NCI-H1930 (cell line): ENCODE measurements around the gene STAT4.

Experiments used
- DNase-seq, 2 experiments: peaks; one replicate each; lab custom pipeline; 2025; lab: John Stamatoyannopoulos, UW

Gene STAT4

GRCh38 chr2:190994148-190994547 is 156.6 kb downstream of the STAT4 start:
- DNase-seq = no peak

DNA sequence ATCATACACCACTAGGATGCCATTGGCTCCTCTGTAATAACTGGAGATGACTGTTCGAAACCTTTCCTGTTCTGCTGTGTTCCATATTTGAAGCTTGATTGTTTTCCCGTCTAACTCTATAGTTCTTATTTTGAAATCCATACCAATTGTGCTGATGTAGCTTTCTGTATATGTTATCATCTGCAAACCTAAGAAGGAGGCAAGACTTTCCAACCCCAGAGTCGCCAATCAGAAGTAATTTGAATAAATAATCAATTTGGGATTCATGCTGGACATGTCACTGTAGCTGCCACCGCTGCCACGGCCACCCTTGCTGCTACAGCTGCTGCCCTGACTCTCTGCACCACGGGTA is 157.5 kb downstream of the STAT4 start:
- no peak for DNase-seq

DNA sequence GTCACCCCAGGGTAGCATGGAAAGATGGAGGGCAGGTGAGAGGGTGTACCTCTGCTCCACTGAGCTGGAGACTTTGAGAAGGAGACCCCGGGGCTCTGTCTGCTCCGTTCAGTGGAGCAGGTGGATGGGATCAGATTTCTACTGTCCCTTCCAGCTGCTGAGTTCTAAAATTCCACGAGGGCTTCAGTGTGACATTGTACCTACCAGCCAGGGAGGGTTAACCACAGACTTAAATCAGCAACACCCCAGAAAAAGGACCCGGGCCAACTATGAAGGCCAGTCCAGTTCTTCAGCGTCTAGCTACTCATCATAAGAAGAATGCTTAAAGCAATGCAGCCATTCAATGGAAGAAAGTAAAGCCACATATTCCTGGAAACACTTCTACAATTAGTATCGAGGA is 160.7 kb downstream of the STAT4 start:
- DNase-seq = no peak

DNA sequence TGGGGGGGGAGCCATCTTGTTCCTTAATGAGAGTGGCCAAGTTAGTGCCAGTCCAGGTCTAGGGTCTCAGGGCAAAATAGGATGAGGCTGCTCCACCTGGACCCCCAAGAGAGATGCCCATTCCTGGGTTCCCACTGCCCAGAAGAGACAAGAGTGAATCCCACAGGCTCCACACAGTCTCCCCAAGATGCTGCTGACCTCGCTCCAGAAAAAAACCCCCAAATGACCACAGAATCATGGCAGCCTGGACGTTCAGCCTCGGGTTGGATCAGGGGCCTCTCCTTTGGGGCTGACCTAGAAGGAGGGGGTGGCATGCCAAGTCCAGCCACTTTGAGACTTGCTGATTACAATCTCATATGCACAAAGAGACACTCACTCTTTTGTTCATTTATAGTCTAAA is 161.9 kb downstream of the STAT4 start:
- DNase-seq = no peak

DNA sequence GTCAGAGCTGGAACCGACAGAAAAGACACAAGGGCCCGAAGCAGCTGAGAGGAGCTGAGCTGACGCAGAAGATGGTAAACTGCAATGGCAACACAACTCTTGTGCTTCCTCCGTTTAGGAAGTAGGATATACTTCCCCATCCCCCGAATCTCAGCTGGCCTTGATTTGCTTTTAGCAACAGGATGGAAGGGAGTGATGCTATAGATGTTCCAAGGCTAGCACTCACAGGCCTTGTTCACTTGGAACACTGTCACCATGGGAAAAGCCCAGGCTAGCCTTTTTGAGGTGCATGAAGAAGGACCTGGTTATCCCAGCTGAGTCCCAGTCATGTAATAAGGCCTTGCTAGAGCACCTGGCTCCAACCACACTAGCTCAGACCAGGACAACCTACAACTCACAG is 162.9 kb downstream of the STAT4 start:
- DNase-seq = no peak

GRCh38 chr2:190987116-190987515 is 163.7 kb downstream of the STAT4 start:
- DNase-seq = no peak

GRCh38 chr2:190986221-190986953 is 164.4 kb downstream of the STAT4 start:
- DNase-seq = no peak

DNA sequence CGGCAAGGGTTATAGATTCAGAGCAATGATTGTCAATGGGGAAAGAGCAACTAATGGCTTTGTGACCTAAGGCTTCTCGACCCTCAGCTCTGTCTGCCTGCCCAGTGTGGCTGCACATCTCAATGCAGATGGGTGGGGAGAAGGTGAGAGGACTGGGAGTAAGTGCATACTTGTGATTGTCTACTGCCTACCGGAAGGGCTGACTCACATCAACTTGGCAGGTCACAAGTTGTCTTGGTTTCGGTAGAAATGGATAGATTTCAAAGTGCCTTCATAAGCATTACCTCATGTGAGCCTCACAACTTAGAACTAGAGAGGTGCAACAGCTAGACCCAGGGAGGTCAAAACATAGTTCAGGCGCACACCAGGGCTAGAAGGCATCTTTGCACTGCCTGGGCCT is 166.2 kb downstream of the STAT4 start:
- DNase-seq = no peak

DNA sequence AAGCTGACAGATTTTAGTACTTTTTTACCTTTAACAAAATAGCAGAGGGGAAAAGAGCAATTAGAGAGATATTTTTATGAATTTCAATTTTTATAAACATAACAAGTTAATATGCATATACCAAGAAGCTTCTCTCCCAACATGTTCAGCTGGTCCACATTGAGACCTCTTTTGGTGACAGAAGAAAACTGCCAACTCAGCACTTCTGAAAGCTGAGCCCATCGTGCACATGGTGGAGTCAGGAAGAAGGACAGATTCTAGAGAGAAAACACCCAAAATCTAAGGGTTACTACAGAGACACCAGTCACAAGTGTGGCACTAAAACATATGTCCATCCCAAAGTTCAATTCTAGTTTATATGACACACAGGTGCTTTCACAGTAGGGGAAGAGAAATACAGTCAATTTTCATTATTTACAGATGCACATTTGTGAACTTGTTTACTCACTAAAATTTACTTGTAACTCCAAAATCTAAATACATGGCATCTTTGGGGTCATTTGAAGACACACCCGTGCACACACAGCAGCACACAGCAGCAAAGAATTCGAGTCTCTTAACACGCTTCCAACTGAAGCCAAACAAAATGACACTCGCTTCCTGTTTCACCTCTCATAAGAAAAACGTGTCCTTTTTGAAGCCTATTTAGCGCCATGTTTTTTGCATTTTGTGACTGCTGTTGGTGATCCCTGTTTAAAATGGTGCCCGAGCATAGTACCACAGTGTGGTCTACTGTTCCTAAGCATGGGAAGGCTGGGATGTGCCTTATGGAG is 168.3 kb downstream of the STAT4 start:
- no peak for DNase-seq

DNA sequence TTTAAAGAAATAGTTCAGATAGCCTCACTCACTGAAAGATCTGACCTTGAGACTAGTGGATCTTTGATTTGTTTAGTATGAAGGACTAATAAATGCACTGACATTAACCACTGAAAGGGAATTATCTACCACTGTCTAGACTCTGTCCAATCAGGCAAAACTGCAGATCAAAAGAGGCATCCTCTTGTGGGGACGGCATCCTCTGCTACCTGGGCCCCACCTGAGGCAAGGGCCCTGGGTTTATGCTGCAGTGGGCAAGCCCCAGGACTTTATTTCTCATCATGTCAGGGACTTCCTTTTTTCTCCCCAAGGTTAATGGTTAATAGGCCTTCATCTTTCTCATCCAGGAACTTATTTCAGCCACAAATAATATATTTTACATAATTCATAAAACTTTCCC is 169.1 kb downstream of the STAT4 start:
- no peak for DNase-seq

- no peak for DNase-seq
Observed at GRCh38 chr2:190981333-190981732, 169.5 kb downstream of the STAT4 start.

- DNase-seq = no peak
Observed at GRCh38 chr2:190980630-190981209, 170.1 kb downstream of the STAT4 start.

- DNase-seq = no peak
Observed at GRCh38 chr2:190979906-190980629, 170.7 kb downstream of the STAT4 start.
